ENCODE measurements around the gene ADAMTSL3.
"Not testable (repeated sequence)": the region's sequence is repeated elsewhere in the genome, so short reads cannot be mapped to it uniquely, and the experiment has no call there.

The ADAMTSL3 gene

GRCh38 chr15:84046064-84046637 lies 392.2 kb downstream of the ADAMTSL3 start:
- DNase-seq, result no peak

GRCh38 chr15:84049480-84049879 lies 395.6 kb downstream of the ADAMTSL3 start:
- DNase-seq, result not testable (repeated sequence)

- no peak for DNase-seq
These were observed 396.2 kb downstream of the ADAMTSL3 start for GRCh38 chr15:84050076-84050475.

- not testable (repeated sequence) for DNase-seq
These were observed 397.2 kb downstream of the ADAMTSL3 start for GRCh38 chr15:84051146-84051545.

GRCh38 chr15:84054544-84054943 lies 400.6 kb downstream of the ADAMTSL3 start:
- DNase-seq, result not testable (repeated sequence)

GRCh38 chr15:84057714-84058331 lies 403.9 kb downstream of the ADAMTSL3 start:
- no peak for DNase-seq

GRCh38 chr15:84063674-84064073 lies 409.8 kb downstream of the ADAMTSL3 start:
- not testable (repeated sequence) for DNase-seq

- DNase-seq, result not testable (repeated sequence)
These were observed 414.8 kb downstream of the ADAMTSL3 start for GRCh38 chr15:84068674-84069073.

GRCh38 chr15:84078038-84078437 lies 424.1 kb downstream of the ADAMTSL3 start:
- DNase-seq, result not testable (repeated sequence)

GRCh38 chr15:84079325-84079884 lies 425.5 kb downstream of the ADAMTSL3 start:
- DNase-seq, result not testable (repeated sequence)

GRCh38 chr15:84079885-84080777 lies 426.2 kb downstream of the ADAMTSL3 start:
- DNase-seq, result peak in 3 of 4 experiments; percentile 1 to 23 (median 15)

- DNase-seq, result peak in 1 of 4 experiments; percentile 4
These were observed 426.8 kb downstream of the ADAMTSL3 start for GRCh38 chr15:84080778-84081084.

GRCh38 chr15:84081391-84082168 lies 427.7 kb downstream of the ADAMTSL3 start:
- DNase-seq, result no peak

- no peak for DNase-seq
These were observed 428.8 kb downstream of the ADAMTSL3 start for GRCh38 chr15:84082739-84083138.

- DNase-seq, result not testable (repeated sequence)
These were observed 432.1 kb downstream of the ADAMTSL3 start for GRCh38 chr15:84086071-84086470.

All from suppressor macrophage (primary cell).